Measurements from ENCODE around the gene BLM.

The BLM gene

DNA sequence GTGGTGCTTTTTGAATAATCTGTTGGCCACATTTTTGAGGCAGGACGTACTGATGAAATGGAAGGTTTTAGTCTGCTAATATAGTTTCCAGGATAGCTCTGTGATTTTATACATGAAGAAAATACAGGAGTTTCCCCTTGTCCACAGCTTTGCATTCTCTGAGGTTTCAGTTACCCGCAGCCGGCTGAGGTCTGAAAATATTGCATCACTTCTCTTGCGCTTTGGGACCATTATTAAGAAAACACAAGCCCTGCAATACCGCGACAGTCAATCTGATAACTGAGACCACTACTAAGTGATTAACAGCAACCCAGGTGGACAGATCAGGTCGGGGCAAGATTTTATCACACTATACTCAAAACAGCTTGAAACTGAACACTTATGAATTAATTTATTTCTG, 33.0 kb downstream of the BLM start:
- no peaks in the 10 kb centered on the region for H4K20me1 ChIP-seq (ENCODE audit: insufficient read depth, low read length, poor library complexity, severe bottlenecking)
- H3K4me1 ChIP-seq (ENCODE audit: insufficient read depth, low read length, poor library complexity, severe bottlenecking) = no peaks in the 10 kb centered on the region
- no peaks in the 10 kb centered on the region for H3K27me3 ChIP-seq (ENCODE audit: insufficient read depth, low read length, poor library complexity, severe bottlenecking)
- H3K9me2 ChIP-seq (replicated peaks; ENCODE audit: low read depth, low read length) = no peaks in the 10 kb centered on the region
- H3K9me3 ChIP-seq (ENCODE audit: insufficient read depth, low read depth, low read length) = no peaks in the 10 kb centered on the region
- no peak overlapping the region for H2AFZ ChIP-seq (ENCODE audit: low read length)
- H3F3A ChIP-seq (ENCODE audit: low read depth) = no peaks in the 10 kb centered on the region
- H3K4me2 ChIP-seq (ENCODE audit: low read depth, low read length, poor library complexity, severe bottlenecking) = no peak overlapping the region
- no peak overlapping the region for H3K9ac ChIP-seq (ENCODE audit: low read depth, low read length, poor library complexity, severe bottlenecking)
- TF ChIP-seq, protein P1, sequence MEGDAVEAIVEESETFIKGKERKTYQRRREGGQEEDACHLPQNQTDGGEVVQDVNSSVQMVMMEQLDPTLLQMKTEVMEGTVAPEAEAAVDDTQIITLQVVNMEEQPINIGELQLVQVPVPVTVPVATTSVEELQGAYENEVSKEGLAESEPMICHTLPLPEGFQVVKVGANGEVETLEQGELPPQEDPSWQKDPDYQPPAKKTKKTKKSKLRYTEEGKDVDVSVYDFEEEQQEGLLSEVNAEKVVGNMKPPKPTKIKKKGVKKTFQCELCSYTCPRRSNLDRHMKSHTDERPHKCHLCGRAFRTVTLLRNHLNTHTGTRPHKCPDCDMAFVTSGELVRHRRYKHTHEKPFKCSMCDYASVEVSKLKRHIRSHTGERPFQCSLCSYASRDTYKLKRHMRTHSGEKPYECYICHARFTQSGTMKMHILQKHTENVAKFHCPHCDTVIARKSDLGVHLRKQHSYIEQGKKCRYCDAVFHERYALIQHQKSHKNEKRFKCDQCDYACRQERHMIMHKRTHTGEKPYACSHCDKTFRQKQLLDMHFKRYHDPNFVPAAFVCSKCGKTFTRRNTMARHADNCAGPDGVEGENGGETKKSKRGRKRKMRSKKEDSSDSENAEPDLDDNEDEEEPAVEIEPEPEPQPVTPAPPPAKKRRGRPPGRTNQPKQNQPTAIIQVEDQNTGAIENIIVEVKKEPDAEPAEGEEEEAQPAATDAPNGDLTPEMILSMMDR (conservative IDR thresholded peaks at IDR 0.05; ENCODE audit: low read length) = no peak
- no peak for TF ChIP-seq EZH2phosphoT487 (IDR thresholded peaks at IDR 0.05; ENCODE audit: borderline replicate concordance)
- H3K36me3 ChIP-seq (ENCODE audit: insufficient read depth, low read length) = peaks cover 65% of the 10 kb centered on the region
- H3K4me3 ChIP-seq (ENCODE audit: low read length, poor library complexity, severe bottlenecking) = no peak overlapping the region
- peaks cover 25% of the 10 kb centered on the region for H3K79me2 ChIP-seq (ENCODE audit: insufficient read depth, low read length)

DNA sequence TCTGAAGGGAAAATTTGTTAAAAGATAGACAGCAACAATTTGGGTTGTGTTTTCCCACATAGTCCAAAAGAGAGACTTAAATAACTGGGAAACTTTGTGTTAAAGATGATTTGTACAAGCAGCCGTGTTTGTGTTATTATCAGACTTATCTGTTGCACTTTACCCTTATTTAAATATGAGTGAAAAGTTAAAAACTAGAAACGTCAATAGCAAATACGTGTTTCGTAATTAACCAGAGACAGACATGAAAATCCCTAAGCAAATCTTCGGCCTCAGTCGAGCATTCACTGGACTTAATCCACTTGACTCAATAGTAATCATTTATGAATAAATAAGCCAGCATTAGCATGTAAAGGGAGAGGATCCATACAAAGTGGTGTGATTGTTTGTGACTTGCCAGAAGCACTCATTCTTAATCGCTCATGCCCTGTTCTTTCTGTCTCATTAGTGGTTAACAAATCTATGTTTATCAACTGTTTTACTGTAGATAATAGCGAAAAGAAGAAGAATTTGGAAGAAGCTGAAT, 34.2 kb downstream of the BLM start:
- no peaks in the 10 kb centered on the region for H3K9me3 ChIP-seq (ENCODE audit: insufficient read depth, low read depth, low read length)
- H3K36me3 ChIP-seq (ENCODE audit: insufficient read depth, low read length) = peaks cover 76% of the 10 kb centered on the region
- H2AFZ ChIP-seq (ENCODE audit: low read length) = no peak overlapping the region
- H3K4me2 ChIP-seq (ENCODE audit: low read depth, low read length, poor library complexity, severe bottlenecking) = no peak overlapping the region
- TF ChIP-seq, protein P1 (conservative IDR thresholded peaks at IDR 0.05; ENCODE audit: low read length) = no peak
- TF ChIP-seq EZH2phosphoT487 (IDR thresholded peaks at IDR 0.05; ENCODE audit: borderline replicate concordance) = no peak
- H3K27me3 ChIP-seq (ENCODE audit: insufficient read depth, low read length, poor library complexity, severe bottlenecking) = no peaks in the 10 kb centered on the region
- H4K20me1 ChIP-seq (ENCODE audit: insufficient read depth, low read length, poor library complexity, severe bottlenecking) = no peaks in the 10 kb centered on the region
- H3F3A ChIP-seq (ENCODE audit: low read depth) = no peaks in the 10 kb centered on the region
- no peak overlapping the region for H3K4me3 ChIP-seq (ENCODE audit: low read length, poor library complexity, severe bottlenecking)
- peaks cover 13% of the 10 kb centered on the region; the same call in 1 of the 2 replicates for H3K79me2 ChIP-seq (ENCODE audit: insufficient read depth, low read length)
- no peaks in the 10 kb centered on the region for H3K4me1 ChIP-seq (ENCODE audit: insufficient read depth, low read length, poor library complexity, severe bottlenecking)
- no peak overlapping the region for H3K9ac ChIP-seq (ENCODE audit: low read depth, low read length, poor library complexity, severe bottlenecking)
- no peaks in the 10 kb centered on the region for H3K9me2 ChIP-seq (replicated peaks; ENCODE audit: low read depth, low read length)

DNA sequence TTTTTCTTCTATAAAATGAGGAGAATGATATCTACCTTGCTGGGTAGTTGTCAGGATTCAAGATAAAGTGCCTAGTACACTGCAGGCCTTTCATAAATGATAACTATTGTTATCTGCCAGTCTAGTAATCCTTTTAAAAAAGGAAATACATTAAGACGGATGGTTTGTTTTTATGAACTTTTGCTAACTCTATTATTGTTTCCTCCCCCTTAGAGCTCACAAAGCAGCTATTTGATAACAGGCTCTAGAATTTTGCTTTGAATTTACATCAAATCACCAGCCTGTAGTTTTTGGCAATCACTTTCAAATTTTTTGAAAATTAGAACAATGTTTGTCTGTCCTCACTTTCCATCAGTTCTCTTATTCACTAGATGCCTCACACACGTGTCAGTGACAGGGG, 39.8 kb downstream of the BLM start:
- no peaks in the 10 kb centered on the region for H3K4me1 ChIP-seq (ENCODE audit: insufficient read depth, low read length, poor library complexity, severe bottlenecking)
- no peak overlapping the region for H3K4me2 ChIP-seq (ENCODE audit: low read depth, low read length, poor library complexity, severe bottlenecking)
- H2AFZ ChIP-seq (ENCODE audit: low read length) = no peak overlapping the region
- TF ChIP-seq, protein P1 (conservative IDR thresholded peaks at IDR 0.05; ENCODE audit: low read length) = no peak
- TF ChIP-seq EZH2phosphoT487 (IDR thresholded peaks at IDR 0.05; ENCODE audit: borderline replicate concordance) = no peak
- no peaks in the 10 kb centered on the region for H4K20me1 ChIP-seq (ENCODE audit: insufficient read depth, low read length, poor library complexity, severe bottlenecking)
- peaks cover 83% of the 10 kb centered on the region for H3K36me3 ChIP-seq (ENCODE audit: insufficient read depth, low read length)
- H3K79me2 ChIP-seq (ENCODE audit: insufficient read depth, low read length) = no peaks in the 10 kb centered on the region
- no peaks in the 10 kb centered on the region for H3K9me2 ChIP-seq (replicated peaks; ENCODE audit: low read depth, low read length)
- no peak overlapping the region for H3K4me3 ChIP-seq (ENCODE audit: low read length, poor library complexity, severe bottlenecking)
- no peaks in the 10 kb centered on the region for H3K27me3 ChIP-seq (ENCODE audit: insufficient read depth, low read length, poor library complexity, severe bottlenecking)
- no peak overlapping the region for H3K9ac ChIP-seq (ENCODE audit: low read depth, low read length, poor library complexity, severe bottlenecking)
- H3K9me3 ChIP-seq (ENCODE audit: insufficient read depth, low read depth, low read length) = no peaks in the 10 kb centered on the region
- no peaks in the 10 kb centered on the region for H3F3A ChIP-seq (ENCODE audit: low read depth)
